ENCODE measurements around the gene FMO3.

The FMO3 gene

GRCh38 chr1:171159148-171159547 lies 68.4 kb downstream of the FMO3 start:
- DNase-seq (ENCODE audit: low read depth in 2 of 2), result no peak

DNA sequence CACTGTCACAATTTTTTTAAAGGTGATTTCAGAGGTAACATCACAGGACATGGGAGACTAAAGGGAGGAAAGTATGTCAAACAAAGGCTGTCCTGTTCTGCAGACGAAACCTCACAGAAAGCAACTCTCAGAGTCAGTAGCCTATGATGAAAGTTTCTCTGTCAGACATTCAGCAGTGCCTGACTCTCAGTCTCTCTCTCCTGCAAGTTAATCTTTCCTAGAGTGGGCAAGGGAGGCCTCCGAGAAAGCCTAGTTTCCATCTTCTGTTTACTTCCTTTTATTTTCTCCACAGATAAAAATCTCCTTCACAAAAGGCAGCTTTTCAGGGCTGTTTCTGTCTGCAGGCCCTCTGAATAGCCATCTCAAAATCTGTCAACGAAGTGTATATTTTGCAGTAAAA lies 69.5 kb downstream of the FMO3 start:
- DNase-seq (ENCODE audit: low read depth in 2 of 2), result no peak

GRCh38 chr1:171160639-171161354 lies 70.1 kb downstream of the FMO3 start:
- DNase-seq (ENCODE audit: low read depth in 2 of 2), result no peak

- no peak for DNase-seq (ENCODE audit: low read depth in 2 of 2)
These were observed 70.7 kb downstream of the FMO3 start for GRCh38 chr1:171161431-171161830.

GRCh38 chr1:171166361-171166760 lies 75.7 kb downstream of the FMO3 start:
- no peak for DNase-seq (ENCODE audit: low read depth in 2 of 2)
